Parathyroid adenoma (tissue), 2 donors: ENCODE data around the gene HCN2.

Experiments used
- H2AFZ ChIP-seq: fragments of 300-600 bp; sonication (generic); one replicate; pipeline ENCODE4 v1.7.0; 2017; ENCODE audit warnings: antibody characterized with exemption, mild to moderate bottlenecking
- H3K27ac ChIP-seq: fragments of 300-600 bp; sonication (generic); one replicate; pipeline ENCODE4 v1.7.0; 2017
- H3K27me3 ChIP-seq: fragments of 300-600 bp; sonication (generic); one replicate; pipeline ENCODE4 v1.7.0; 2017; ENCODE audit warnings: low read length; ENCODE audit not compliant: control insufficient read depth, insufficient read depth
- H3K36me3 ChIP-seq: fragments of 300-600 bp; sonication (generic); one replicate; pipeline ENCODE4 v1.7.0; 2017; ENCODE audit warnings: low read length; ENCODE audit not compliant: control insufficient read depth, insufficient read depth
- H3K4me1 ChIP-seq: fragments of 300-600 bp; sonication (generic); one replicate; pipeline ENCODE4 v1.7.0; 2017; ENCODE audit warnings: control low read depth
- H3K4me2 ChIP-seq: fragments of 300-600 bp; sonication (generic); one replicate; pipeline ENCODE4 v1.7.0; 2017; ENCODE audit warnings: low read length
- H3K4me3 ChIP-seq: fragments of 300-600 bp; sonication (generic); one replicate; pipeline ENCODE4 v1.7.0; 2017; ENCODE audit warnings: low read depth, low read length
- H3K79me2 ChIP-seq: fragments of 300-600 bp; sonication (generic); one replicate; pipeline ENCODE4 v1.7.0; 2017; ENCODE audit warnings: control low read depth
- H3K9ac ChIP-seq: fragments of 300-600 bp; sonication (generic); one replicate; pipeline ENCODE4 v1.7.0; 2017; ENCODE audit warnings: mild to moderate bottlenecking
- H3K9me3 ChIP-seq: fragments of 300-600 bp; sonication (generic); one replicate; pipeline ENCODE4 v1.7.0; 2017; ENCODE audit warnings: low read length; ENCODE audit not compliant: control insufficient read depth
- TF ChIP-seq, protein P1 (sequence below): fragments of 300-600 bp; sonication (generic); IDR thresholded peaks from one replicate; pipeline ENCODE4 v1.7.0; 2017; ENCODE audit warnings: antibody characterized with exemption, mild to moderate bottlenecking
- donor health status: primary hyperparathyroidism.

Gene HCN2

DNA sequence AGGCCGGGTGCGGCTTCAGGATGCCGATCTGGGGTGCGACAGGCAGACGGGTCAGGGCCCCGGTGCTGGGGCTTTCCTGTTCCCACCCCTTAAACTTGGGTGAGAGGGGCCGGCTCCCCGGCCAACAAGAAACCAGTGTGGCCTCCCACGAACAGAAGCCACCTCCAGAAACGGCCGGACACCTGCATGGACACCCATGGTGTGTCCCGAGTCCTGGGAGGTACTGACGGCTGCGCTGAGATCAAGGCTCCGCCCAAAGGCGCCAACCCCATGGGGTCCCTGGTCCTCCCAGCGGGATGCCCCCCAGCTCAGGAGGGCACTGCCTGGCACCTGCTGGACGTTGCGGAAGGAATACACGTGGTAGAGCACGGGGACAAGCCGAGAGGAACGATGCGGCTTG is 32.1 kb downstream of the HCN2 start:
- Histone ChIP-seq H3K79me2 (no peaks in the 10 kb centered on the region), H3K9me3 (no peaks in the 10 kb centered on the region), H2AFZ (no peak overlapping the region), H3K27ac (no peak overlapping the region), H3K9ac (no peak overlapping the region), H3K27me3 (no peaks in the 10 kb centered on the region), H3K4me1 (no peaks in the 10 kb centered on the region), H3K4me2 (no peak overlapping the region), H3K4me3 (no peak overlapping the region), H3K36me3 (no peaks in the 10 kb centered on the region)
- TF ChIP-seq, protein P1, sequence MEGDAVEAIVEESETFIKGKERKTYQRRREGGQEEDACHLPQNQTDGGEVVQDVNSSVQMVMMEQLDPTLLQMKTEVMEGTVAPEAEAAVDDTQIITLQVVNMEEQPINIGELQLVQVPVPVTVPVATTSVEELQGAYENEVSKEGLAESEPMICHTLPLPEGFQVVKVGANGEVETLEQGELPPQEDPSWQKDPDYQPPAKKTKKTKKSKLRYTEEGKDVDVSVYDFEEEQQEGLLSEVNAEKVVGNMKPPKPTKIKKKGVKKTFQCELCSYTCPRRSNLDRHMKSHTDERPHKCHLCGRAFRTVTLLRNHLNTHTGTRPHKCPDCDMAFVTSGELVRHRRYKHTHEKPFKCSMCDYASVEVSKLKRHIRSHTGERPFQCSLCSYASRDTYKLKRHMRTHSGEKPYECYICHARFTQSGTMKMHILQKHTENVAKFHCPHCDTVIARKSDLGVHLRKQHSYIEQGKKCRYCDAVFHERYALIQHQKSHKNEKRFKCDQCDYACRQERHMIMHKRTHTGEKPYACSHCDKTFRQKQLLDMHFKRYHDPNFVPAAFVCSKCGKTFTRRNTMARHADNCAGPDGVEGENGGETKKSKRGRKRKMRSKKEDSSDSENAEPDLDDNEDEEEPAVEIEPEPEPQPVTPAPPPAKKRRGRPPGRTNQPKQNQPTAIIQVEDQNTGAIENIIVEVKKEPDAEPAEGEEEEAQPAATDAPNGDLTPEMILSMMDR, result no peak

DNA sequence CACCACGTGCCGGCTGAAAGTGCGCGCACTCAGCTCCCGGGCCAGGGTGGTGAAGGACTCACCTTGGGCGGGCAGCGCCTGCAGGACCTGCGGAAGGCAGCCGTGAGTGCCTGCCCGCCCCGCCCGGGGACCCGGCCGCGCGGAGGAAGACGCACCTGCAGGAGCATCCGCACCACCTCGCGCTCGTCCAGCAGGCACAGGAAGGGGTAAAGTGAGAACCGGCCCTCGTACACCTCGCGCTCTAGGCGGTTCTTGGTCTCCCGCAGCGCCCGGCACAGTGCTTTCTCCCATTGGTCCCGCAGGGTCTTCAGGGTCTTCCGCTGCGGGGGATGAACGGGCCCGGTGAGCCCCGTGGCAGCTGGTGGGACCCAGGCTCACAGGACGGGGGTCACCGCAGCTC is 33.0 kb downstream of the HCN2 start:
- TF ChIP-seq, protein P1, result no peak

GRCh38 chr19:623175-623916 is 33.7 kb downstream of the HCN2 start:
- H3K27me3 ChIP-seq, result no peaks in the 10 kb centered on the region
- no peaks in the 10 kb centered on the region for H3K36me3 ChIP-seq
- no peak overlapping the region for H3K9ac ChIP-seq
- H3K9me3 ChIP-seq, result no peaks in the 10 kb centered on the region
- H3K4me3 ChIP-seq, result no peak overlapping the region
- H3K79me2 ChIP-seq, result no peaks in the 10 kb centered on the region
- H3K4me1 ChIP-seq, result no peaks in the 10 kb centered on the region
- TF ChIP-seq, protein P1, result no peak
- no peak overlapping the region for H3K27ac ChIP-seq
- no peak overlapping the region for H3K4me2 ChIP-seq
- no peak overlapping the region for H2AFZ ChIP-seq

More for the DNA sequence above, 33.0 kb downstream of the HCN2 start:
- Histone ChIP-seq H3K79me2 (no peaks in the 10 kb centered on the region), H3K36me3 (no peaks in the 10 kb centered on the region), H3K9ac (no peak overlapping the region), H3K4me1 (no peaks in the 10 kb centered on the region), H3K4me2 (no peak overlapping the region), H2AFZ (no peak overlapping the region), H3K9me3 (no peaks in the 10 kb centered on the region), H3K27ac (no peak overlapping the region), H3K4me3 (no peak overlapping the region), H3K27me3 (no peaks in the 10 kb centered on the region)

GRCh38 chr19:623974-624373 is 34.3 kb downstream of the HCN2 start:
- Histone ChIP-seq H3K4me3 (no peak overlapping the region), H3K27ac (no peak overlapping the region), H3K4me2 (no peak overlapping the region), H3K27me3 (no peaks in the 10 kb centered on the region), H3K9ac (no peak overlapping the region), H3K79me2 (peaks cover 2% of the 10 kb centered on the region), H3K4me1 (no peaks in the 10 kb centered on the region), H3K9me3 (no peaks in the 10 kb centered on the region), H3K36me3 (no peaks in the 10 kb centered on the region), H2AFZ (no peak overlapping the region)
- TF ChIP-seq, protein P1, result no peak
